ENCODE results near the gene DISP2. TPM values are rescaled to one million over a fixed set of nuclear protein-coding genes. Genes with fewer than 3 reads are reported as not detected.

DISP2 gene
- total RNA-seq, 1 donor from 2014 or later = 0.28 TPM

- no peak for ATAC-seq
Measured at GRCh38 chr15:40363611-40364010, 5.6 kb downstream of the DISP2 start.

- no peak for ATAC-seq
Measured at GRCh38 chr15:40364251-40364650, 6.2 kb downstream of the DISP2 start.

- ATAC-seq = no peak
Measured at GRCh38 chr15:40365016-40365415, 7.0 kb downstream of the DISP2 start.

- ATAC-seq = no peak
Measured at GRCh38 chr15:40365624-40366456, 7.8 kb downstream of the DISP2 start.

GRCh38 chr15:40366457-40367370, 8.7 kb downstream of the DISP2 start:
- no peak for ATAC-seq

- no peak for ATAC-seq
Measured at GRCh38 chr15:40367371-40367685, 9.3 kb downstream of the DISP2 start.

- ATAC-seq = peak; percentile 92
Measured at GRCh38 chr15:40367686-40368611, 9.9 kb downstream of the DISP2 start.

GRCh38 chr15:40368719-40369473, 10.9 kb downstream of the DISP2 start:
- peak; percentile 4 for ATAC-seq

- no peak for ATAC-seq
Measured at GRCh38 chr15:40369474-40369869, 11.5 kb downstream of the DISP2 start.

- no peak for ATAC-seq
Measured at GRCh38 chr15:40369971-40370370, 12.0 kb downstream of the DISP2 start.

- no peak for ATAC-seq
Measured at GRCh38 chr15:40372981-40373380, 15.0 kb downstream of the DISP2 start.

- no peak for ATAC-seq
Measured at GRCh38 chr15:40377606-40378005, 19.6 kb downstream of the DISP2 start.

GRCh38 chr15:40379374-40379773, 21.4 kb downstream of the DISP2 start:
- no peak for ATAC-seq

GRCh38 chr15:40379853-40380252, 21.8 kb downstream of the DISP2 start:
- peak; percentile 83 for ATAC-seq

GRCh38 chr15:40380636-40381035, 22.6 kb downstream of the DISP2 start:
- no peak for ATAC-seq

GRCh38 chr15:40381818-40382529, 24.0 kb downstream of the DISP2 start:
- no peak for ATAC-seq

GRCh38 chr15:40382580-40383456, 24.8 kb downstream of the DISP2 start, which contains the start of gene KNSTRN:
TSS of gene KNSTRN (plus strand) at chr15:40382721. CDS start at chr15:40382836, 115 bp downstream.
- ATAC-seq = peak; percentile 94

- no peak for ATAC-seq
Measured at GRCh38 chr15:40386480-40386879, 28.5 kb downstream of the DISP2 start.

GRCh38 chr15:40388941-40389823, 31.2 kb downstream of the DISP2 start:
- ATAC-seq = peak; percentile 91

All from esophagus mucosa (tissue), 1 donor.